Renal cortical epithelial cell (primary cell): ENCODE measurements around the gene BACE2. TPM values are rescaled to one million over a fixed set of nuclear protein-coding genes. Genes with fewer than 3 reads are reported as not detected.
A peak's percentile ranks its signal among the peaks of the same experiment; 100 is the strongest.

ENCODE experiments used
- DNase-seq: peaks from one replicate; pipeline ENCODE4 v3.0.0-alpha.2; 2011; ENCODE audit warnings: low read depth
- total RNA-seq: library from RNA; depleted of rRNA; stranded (reverse); fragments of >200 nt; gene quantifications from 2 replicates; pipeline ENCODE4 v1.2.3, GENCODE V29; 2014

BACE2 gene
- total RNA-seq, 1 donor from 2014 or later, result 88.7 TPM

GRCh38 chr21:41148798-41149197, 19.2 kb upstream of the BACE2 start:
- no peak for DNase-seq

- DNase-seq, result no peak
These were observed 18.8 kb upstream of the BACE2 start for GRCh38 chr21:41149199-41149598.

GRCh38 chr21:41152147-41152546, 15.8 kb upstream of the BACE2 start:
- DNase-seq, result no peak

- DNase-seq, result no peak
These were observed 14.5 kb upstream of the BACE2 start for GRCh38 chr21:41153443-41153842.

GRCh38 chr21:41156142-41156541, 11.8 kb upstream of the BACE2 start:
- DNase-seq, result no peak

GRCh38 chr21:41158026-41158425, 9.9 kb upstream of the BACE2 start:
- no peak for DNase-seq

GRCh38 chr21:41160036-41160435, 7.9 kb upstream of the BACE2 start:
- DNase-seq, result peak; percentile 19

- DNase-seq, result no peak
These were observed 6.5 kb upstream of the BACE2 start for GRCh38 chr21:41161428-41161827.

GRCh38 chr21:41162096-41162495, 5.9 kb upstream of the BACE2 start:
- no peak for DNase-seq

- DNase-seq, result no peak
These were observed 4.9 kb upstream of the BACE2 start for GRCh38 chr21:41163091-41163490.

- DNase-seq, result no peak
These were observed 3.9 kb upstream of the BACE2 start for GRCh38 chr21:41164052-41164451.

- DNase-seq, result peak; percentile 88
These were observed 2.8 kb upstream of the BACE2 start for GRCh38 chr21:41164981-41165655.

- DNase-seq, result no peak
These were observed 1.1 kb upstream of the BACE2 start for GRCh38 chr21:41166884-41167283.

GRCh38 chr21:41168391-41169257, 664 bp downstream of the BACE2 start:
- DNase-seq, result no peak

GRCh38 chr21:41169258-41169576, 1.3 kb downstream of the BACE2 start:
- no peak for DNase-seq

GRCh38 chr21:41169701-41170100, 1.7 kb downstream of the BACE2 start:
- no peak for DNase-seq

- peak; percentile 63 for DNase-seq
These were observed 2.5 kb downstream of the BACE2 start for GRCh38 chr21:41170442-41170841.

GRCh38 chr21:41170859-41171609, 3.1 kb downstream of the BACE2 start:
- DNase-seq, result peak; percentile 82

GRCh38 chr21:41175080-41175479, 7.1 kb downstream of the BACE2 start:
- no peak for DNase-seq

- no peak for DNase-seq
These were observed 8.9 kb downstream of the BACE2 start for GRCh38 chr21:41176846-41177245.

GRCh38 chr21:41180752-41181151, 12.8 kb downstream of the BACE2 start:
- peak; percentile 63 for DNase-seq

GRCh38 chr21:41182547-41182946, 14.6 kb downstream of the BACE2 start:
- no peak for DNase-seq

- no peak for DNase-seq
These were observed 15.6 kb downstream of the BACE2 start for GRCh38 chr21:41183575-41183974.
